Measurements from ENCODE around the gene ZNF407. TPM values are rescaled to one million over a fixed set of nuclear protein-coding genes. Genes with fewer than 3 reads are reported as not detected.

Gene ZNF407
- total RNA-seq, 1 donor from 2014 or later, result 14.2 TPM

DNA sequence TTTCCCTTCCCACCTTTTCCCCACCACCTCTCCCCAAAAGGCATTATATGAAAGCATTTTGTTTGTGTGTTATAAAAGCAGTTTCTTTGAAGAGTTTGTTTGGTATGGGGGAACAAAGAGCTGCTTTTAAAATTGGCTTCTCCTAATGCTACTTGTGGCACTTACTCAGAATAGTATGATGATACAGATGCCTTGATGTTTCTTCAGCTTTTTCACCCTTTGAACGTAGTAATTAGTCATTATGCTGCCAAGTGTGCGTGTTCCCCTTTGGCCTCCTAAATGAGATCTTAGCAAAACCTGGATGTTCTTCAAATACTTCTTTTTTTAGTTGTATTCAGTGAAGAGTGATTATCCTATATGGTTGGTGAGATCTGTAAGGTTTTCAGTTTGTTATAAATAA lies 427.9 kb downstream of the ZNF407 start:
- Mint-ChIP-seq H3K27ac (ENCODE audit: unreplicated experiment) (no peak overlapping the region), H3K9me3 (ENCODE audit: unreplicated experiment) (no peaks in the 10 kb centered on the region), H3K4me3 (ENCODE audit: unreplicated experiment) (no peak overlapping the region), H3K36me3 (ENCODE audit: unreplicated experiment) (no peaks in the 10 kb centered on the region), H3K27me3 (ENCODE audit: unreplicated experiment) (no peaks in the 10 kb centered on the region), H3K4me1 (ENCODE audit: unreplicated experiment) (no peaks in the 10 kb centered on the region)
- DNase-seq (ENCODE audit: extremely low spot score, unreplicated experiment), result no peak
- TF ChIP-seq, protein P1, sequence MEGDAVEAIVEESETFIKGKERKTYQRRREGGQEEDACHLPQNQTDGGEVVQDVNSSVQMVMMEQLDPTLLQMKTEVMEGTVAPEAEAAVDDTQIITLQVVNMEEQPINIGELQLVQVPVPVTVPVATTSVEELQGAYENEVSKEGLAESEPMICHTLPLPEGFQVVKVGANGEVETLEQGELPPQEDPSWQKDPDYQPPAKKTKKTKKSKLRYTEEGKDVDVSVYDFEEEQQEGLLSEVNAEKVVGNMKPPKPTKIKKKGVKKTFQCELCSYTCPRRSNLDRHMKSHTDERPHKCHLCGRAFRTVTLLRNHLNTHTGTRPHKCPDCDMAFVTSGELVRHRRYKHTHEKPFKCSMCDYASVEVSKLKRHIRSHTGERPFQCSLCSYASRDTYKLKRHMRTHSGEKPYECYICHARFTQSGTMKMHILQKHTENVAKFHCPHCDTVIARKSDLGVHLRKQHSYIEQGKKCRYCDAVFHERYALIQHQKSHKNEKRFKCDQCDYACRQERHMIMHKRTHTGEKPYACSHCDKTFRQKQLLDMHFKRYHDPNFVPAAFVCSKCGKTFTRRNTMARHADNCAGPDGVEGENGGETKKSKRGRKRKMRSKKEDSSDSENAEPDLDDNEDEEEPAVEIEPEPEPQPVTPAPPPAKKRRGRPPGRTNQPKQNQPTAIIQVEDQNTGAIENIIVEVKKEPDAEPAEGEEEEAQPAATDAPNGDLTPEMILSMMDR (IDR thresholded peaks at IDR 0.05), result no peak

DNA sequence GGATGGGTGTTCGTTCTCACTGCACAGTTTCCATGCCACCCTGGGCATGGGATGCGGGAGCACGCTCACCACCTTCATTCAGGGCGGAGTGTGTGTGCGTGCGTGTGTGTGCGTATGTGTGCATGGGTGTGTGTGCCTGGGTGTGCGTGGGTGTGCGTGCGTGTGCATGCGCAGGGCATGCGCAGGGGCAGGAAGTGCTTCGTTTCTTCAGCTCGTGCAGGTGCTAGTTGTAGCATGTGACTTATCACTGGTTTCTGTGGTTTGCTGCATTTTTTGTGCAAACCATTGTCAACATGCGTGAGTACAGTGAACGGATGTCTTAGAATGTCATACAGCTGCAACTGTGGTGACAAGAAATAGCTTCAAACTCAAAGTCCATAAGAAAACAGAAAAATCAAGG lies 431.8 kb downstream of the ZNF407 start:
- TF ChIP-seq, protein P1 (IDR thresholded peaks at IDR 0.05), result no peak

DNA sequence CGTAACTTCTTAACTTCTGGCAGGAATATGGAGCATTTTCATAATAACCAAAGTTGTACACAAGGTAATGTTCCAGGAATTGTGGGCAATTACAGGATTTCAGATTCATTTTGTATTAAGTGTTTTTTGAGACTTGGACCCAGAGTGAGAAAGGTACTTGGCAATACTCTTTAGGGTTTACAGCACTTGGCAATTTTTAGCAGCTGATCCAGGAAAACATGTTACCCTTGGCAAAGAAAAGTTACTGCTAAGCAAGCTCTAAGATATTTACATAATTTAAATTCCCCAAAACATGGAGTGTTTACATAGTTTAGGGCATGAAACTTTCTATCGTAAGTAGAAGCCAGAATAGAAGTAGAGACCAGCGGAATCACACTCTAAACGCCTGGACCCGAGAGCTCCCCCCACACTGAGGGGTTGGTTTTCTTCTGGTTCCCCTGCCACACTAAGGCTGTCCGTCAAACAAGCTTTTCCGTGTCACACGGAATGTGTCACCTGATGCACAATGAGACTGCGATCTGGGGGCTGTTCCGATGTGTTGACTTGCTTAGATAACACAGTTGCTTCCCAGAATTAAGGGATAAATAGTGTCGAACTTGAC lies 434.1 kb downstream of the ZNF407 start:
- Mint-ChIP-seq H3K4me1 (ENCODE audit: unreplicated experiment) (no peaks in the 10 kb centered on the region), H3K27me3 (ENCODE audit: unreplicated experiment) (no peaks in the 10 kb centered on the region), H3K9me3 (ENCODE audit: unreplicated experiment) (no peaks in the 10 kb centered on the region), H3K36me3 (ENCODE audit: unreplicated experiment) (no peaks in the 10 kb centered on the region), H3K27ac (ENCODE audit: unreplicated experiment) (no peak overlapping the region), H3K4me3 (ENCODE audit: unreplicated experiment) (no peak overlapping the region)
- TF ChIP-seq, protein P1 (IDR thresholded peaks at IDR 0.05), result no peak
- no peak for DNase-seq (ENCODE audit: extremely low spot score, unreplicated experiment)

More for the DNA sequence above, 431.8 kb downstream of the ZNF407 start:
- Mint-ChIP-seq H3K9me3 (ENCODE audit: unreplicated experiment) (no peaks in the 10 kb centered on the region), H3K27me3 (ENCODE audit: unreplicated experiment) (no peaks in the 10 kb centered on the region), H3K27ac (ENCODE audit: unreplicated experiment) (no peak overlapping the region), H3K4me1 (ENCODE audit: unreplicated experiment) (no peaks in the 10 kb centered on the region), H3K36me3 (ENCODE audit: unreplicated experiment) (no peaks in the 10 kb centered on the region), H3K4me3 (ENCODE audit: unreplicated experiment) (no peak overlapping the region)
- DNase-seq (ENCODE audit: extremely low spot score, unreplicated experiment), result no peak

DNA sequence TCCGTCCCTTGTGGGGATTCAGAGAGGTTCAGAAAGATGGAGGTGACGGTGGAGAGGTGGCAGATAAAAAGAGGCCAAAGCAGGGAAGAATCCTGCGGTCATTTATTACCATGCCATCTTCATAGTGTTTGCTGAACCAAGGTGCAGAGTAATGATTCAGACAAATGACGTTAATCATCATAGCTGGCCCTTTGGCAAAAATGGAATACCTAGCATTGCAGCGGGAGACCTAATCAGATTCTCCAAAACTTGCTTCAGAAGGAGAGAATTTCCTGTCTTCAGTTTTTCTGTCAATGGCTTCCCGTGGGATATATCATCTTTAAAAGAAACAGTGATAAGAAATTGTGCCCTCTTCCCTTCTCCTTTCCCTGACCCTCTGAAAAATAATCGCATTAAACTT lies 435.8 kb downstream of the ZNF407 start:
- TF ChIP-seq, protein P1 (IDR thresholded peaks at IDR 0.05), result no peak
- no peaks in the 10 kb centered on the region for H3K36me3 Mint-ChIP-seq (ENCODE audit: unreplicated experiment)
- H3K27ac Mint-ChIP-seq (ENCODE audit: unreplicated experiment), result no peak overlapping the region
- H3K4me1 Mint-ChIP-seq (ENCODE audit: unreplicated experiment), result no peaks in the 10 kb centered on the region
- H3K4me3 Mint-ChIP-seq (ENCODE audit: unreplicated experiment), result no peak overlapping the region
- no peaks in the 10 kb centered on the region for H3K27me3 Mint-ChIP-seq (ENCODE audit: unreplicated experiment)
- no peak for DNase-seq (ENCODE audit: extremely low spot score, unreplicated experiment)
- H3K9me3 Mint-ChIP-seq (ENCODE audit: unreplicated experiment), result no peaks in the 10 kb centered on the region

DNA sequence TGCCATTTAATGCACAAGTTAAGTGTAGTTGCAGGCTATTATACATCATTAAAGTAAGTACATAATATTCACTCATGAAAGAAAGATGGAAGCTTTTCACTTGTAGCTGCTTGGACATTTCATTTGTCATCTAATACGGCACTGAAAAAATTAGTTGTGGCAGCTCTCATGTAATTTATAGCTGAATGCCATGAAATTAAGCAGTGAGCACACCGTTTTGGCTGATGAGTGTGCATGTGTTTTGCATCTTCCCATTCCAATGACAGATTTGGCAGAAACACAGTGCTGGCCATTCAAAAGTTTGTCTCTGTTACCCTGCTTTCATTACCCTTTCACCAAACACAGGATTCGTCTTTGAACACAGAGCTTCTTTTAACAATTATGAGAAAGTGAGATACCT lies 437.3 kb downstream of the ZNF407 start:
- Mint-ChIP-seq H3K36me3 (ENCODE audit: unreplicated experiment) (no peaks in the 10 kb centered on the region), H3K27me3 (ENCODE audit: unreplicated experiment) (no peaks in the 10 kb centered on the region), H3K27ac (ENCODE audit: unreplicated experiment) (no peak overlapping the region), H3K9me3 (ENCODE audit: unreplicated experiment) (no peaks in the 10 kb centered on the region), H3K4me3 (ENCODE audit: unreplicated experiment) (no peak overlapping the region), H3K4me1 (ENCODE audit: unreplicated experiment) (no peaks in the 10 kb centered on the region)
- TF ChIP-seq, protein P1 (IDR thresholded peaks at IDR 0.05), result no peak
- DNase-seq (ENCODE audit: extremely low spot score, unreplicated experiment), result no peak
